CD14-positive monocyte (primary cell): Measurements from ENCODE around the gene SLC9A8. TPM values are rescaled to one million over a fixed set of nuclear protein-coding genes. Genes with fewer than 3 reads are reported as not detected.

Experiments used
- DNase-seq, 3 donors: peaks; one replicate each; pipeline ENCODE4 v3.0.0-alpha.2; 2011 to 2022
- H2AFZ ChIP-seq: 2 replicates; pipeline ENCODE4 v1.6.0; 2012; ENCODE audit warnings: mild to moderate bottlenecking, low read depth, low read length, inconsistent platforms; ENCODE audit not compliant: insufficient read depth, poor library complexity, severe bottlenecking
- H3K27ac ChIP-seq, 2 donors: 1 replicate in 1 of 2; 2 replicates in 1 of 2; pipeline ENCODE4 v1.5.1; 2012 to 2013; ENCODE audit warnings: low read length in 2 of 2, control low read depth in 1 of 2, inconsistent platforms in 1 of 2, low read depth in 1 of 2, mild to moderate bottlenecking in 1 of 2
- H3K27me3 ChIP-seq, 2 donors: one replicate each; pipeline versions ENCODE4 v1.6.0 to v1.6.1; 2011 to 2013; ENCODE audit warnings: low read length in 2 of 2; ENCODE audit not compliant: control insufficient read depth in 2 of 2, insufficient read depth in 2 of 2
- H3K36me3 ChIP-seq, 2 donors: replicated peaks in 1 of 2; 1 replicate in 1 of 2; 2 replicates in 1 of 2; pipeline versions ENCODE4 v1.5.1 to v1.6.1; 2012 to 2013; ENCODE audit warnings: low read length in 2 of 2, control low read depth in 1 of 2, inconsistent platforms in 1 of 2, mild to moderate bottlenecking in 1 of 2; ENCODE audit not compliant: insufficient read depth in 2 of 2, control insufficient read depth in 1 of 2
- H3K4me1 ChIP-seq, 2 donors: 1 replicate in 1 of 2; 2 replicates in 1 of 2; pipeline versions ENCODE4 v1.5.1 to v1.6.1; 2012 to 2013; ENCODE audit warnings: low read length in 2 of 2, control low read depth in 1 of 2, inconsistent platforms in 1 of 2, mild to moderate bottlenecking in 1 of 2, moderate library complexity in 1 of 2; ENCODE audit not compliant: insufficient read depth in 2 of 2, control insufficient read depth in 1 of 2
- H3K4me2 ChIP-seq: replicated peaks from 2 replicates; pipeline ENCODE3; 2012; ENCODE audit warnings: low read length, moderate library complexity, mild to moderate bottlenecking; ENCODE audit not compliant: poor library complexity, severe bottlenecking; ENCODE audit errors: extremely low read depth
- H3K4me3 ChIP-seq, 3 experiments: fragments of 200-600 bp in 1 of 3; sonication (generic) in 1 of 3; replicated peaks in 1 of 3; 1 replicate in 2 of 3; 2 replicates in 1 of 3; pipeline ENCODE4 v1.5.1; 2011 to 2013; ENCODE audit warnings: low read length in 3 of 3, mild to moderate bottlenecking in 3 of 3, control low read depth in 2 of 3, low read depth in 2 of 3, inconsistent platforms in 1 of 3, moderate library complexity in 1 of 3
- H3K79me2 ChIP-seq: 2 replicates; pipeline ENCODE4 v1.6.0; 2012; ENCODE audit warnings: mild to moderate bottlenecking, control low read depth, inconsistent platforms, low read length, moderate library complexity; ENCODE audit not compliant: insufficient read depth
- H3K9ac ChIP-seq: 2 replicates; pipeline ENCODE4 v1.6.0; 2017; ENCODE audit warnings: low read length, mild to moderate bottlenecking; ENCODE audit not compliant: insufficient read depth, poor library complexity, severe bottlenecking
- H3K9me3 ChIP-seq, 2 donors: replicated peaks in 1 of 2; 1 replicate in 1 of 2; 2 replicates in 1 of 2; pipeline versions ENCODE4 v1.5.1 to v1.6.1; 2012 to 2013; ENCODE audit warnings: low read length in 2 of 2, control low read depth in 1 of 2; ENCODE audit not compliant: control insufficient read depth in 1 of 2, insufficient read depth in 1 of 2
- H4K20me1 ChIP-seq: 2 replicates; pipeline ENCODE4 v1.6.0; 2012; ENCODE audit warnings: mild to moderate bottlenecking, low read length, control low read depth, moderate library complexity; ENCODE audit not compliant: insufficient read depth
- H3K27ac Mint-ChIP-seq, 7 donors: one replicate each; pipeline ENCODE4 v1.8.0; 2020; ENCODE audit warnings: mild to moderate bottlenecking in 7 of 7, mixed read lengths in 7 of 7, moderate library complexity in 6 of 7, inconsistent platforms in 2 of 7
- H3K27me3 Mint-ChIP-seq, 3 donors: one replicate each; pipeline ENCODE4 v1.8.0; 2021 to 2022; ENCODE audit warnings: low read depth in 3 of 3, mild to moderate bottlenecking in 3 of 3, mixed read lengths in 3 of 3, moderate library complexity in 3 of 3, inconsistent platforms in 1 of 3
- H3K36me3 Mint-ChIP-seq, 2 donors: one replicate each; pipeline ENCODE4 v1.8.0; 2020; ENCODE audit warnings: mixed read lengths in 2 of 2, inconsistent platforms in 1 of 2, mild to moderate bottlenecking in 1 of 2
- H3K4me1 Mint-ChIP-seq: one replicate; pipeline ENCODE4 v1.8.0; 2020; ENCODE audit warnings: mild to moderate bottlenecking, mixed read lengths
- H3K4me3 Mint-ChIP-seq, 2 donors: one replicate each; pipeline ENCODE4 v1.8.0; 2020; ENCODE audit warnings: mild to moderate bottlenecking in 2 of 2, mixed read lengths in 2 of 2, moderate library complexity in 1 of 2
- H3K9me3 Mint-ChIP-seq, 7 donors: one replicate each; pipeline ENCODE4 v1.8.0; 2020 to 2022; ENCODE audit warnings: mixed read lengths in 7 of 7, mild to moderate bottlenecking in 6 of 7, moderate library complexity in 6 of 7, inconsistent platforms in 2 of 7
- WGBS: methylation state at CpG from one replicate; pipeline ENCODE4 v1.1.5; 2013; ENCODE audit warnings: missing lambda C conversion rate; ENCODE audit not compliant: insufficient coverage; 5-methylcytosine and 5-hydroxymethylcytosine counted together
- intact Hi-C, 2 donors: fragments of 100-400 bp; cut with micrococcal nuclease; formaldehyde crosslinking; loops; one replicate each; pipeline versions ENCODE4 v1.15.0 to v1.15.1; 2023
- polyA plus RNA-seq, 3 donors: library from polyadenylated mRNA; depleted of rRNA in 1 of 3; unstranded in 2 of 3; stranded (reverse) in 1 of 3; fragments of 300-500 nt in 2 of 3; fragments of >200 nt in 1 of 3; fragmentation: Illumina TruSeq in 2 of 3; gene quantifications; 1 replicate in 2 of 3; 2 replicates in 1 of 3; pipeline ENCODE4 v1.2.3, GENCODE V29; 2012 to 2021
- TF ChIP-seq, protein P1 (sequence below): fragments of 200-600 bp; IDR thresholded peaks from one replicate; pipeline ENCODE4 v1.8.0; 2022; ENCODE audit warnings: antibody characterized with exemption, mild to moderate bottlenecking

Gene SLC9A8
- polyA plus RNA-seq, 3 donors = 3.0 to 14.6 (median 3.3) TPM

DNA sequence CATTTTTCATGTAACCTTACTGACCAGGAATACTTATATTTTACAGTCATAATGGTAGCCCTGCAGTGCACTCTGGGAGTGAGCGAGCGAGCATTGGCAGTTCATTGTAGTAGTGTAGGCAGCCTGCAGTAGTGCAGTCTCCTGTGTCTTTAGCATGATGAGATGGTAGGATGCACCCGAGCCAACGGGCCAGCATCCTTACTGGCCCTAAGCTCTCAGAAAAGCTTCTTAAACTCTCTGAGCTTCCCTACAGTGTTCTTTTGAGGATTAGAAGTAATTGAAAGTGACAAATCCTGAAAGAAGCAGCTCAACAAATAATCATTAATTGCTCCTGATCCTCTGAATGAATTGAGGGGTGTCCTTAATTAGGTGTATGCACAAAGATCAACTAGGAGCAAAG, 20.9 kb downstream of the SLC9A8 start:
- Histone ChIP-seq H3K79me2 (peaks cover 32% of the 10 kb centered on the region), H3K4me1 (peaks cover 15 to 17% of the 10 kb centered on the region in 2 donors), H3K4me2 (no peak overlapping the region), H4K20me1 (peaks cover 15% of the 10 kb centered on the region), H3K9me3 (no peaks in the 10 kb centered on the region), H3K27me3 (no peaks in the 10 kb centered on the region), H3K36me3 (peaks cover 33 to 67% of the 10 kb centered on the region in 2 donors), H3K9ac (no peak overlapping the region), H3K27ac (peak overlapping the region in 1 of 2 donors; percentile 20), H3K4me3 (no peak overlapping the region), H2AFZ (no peak overlapping the region)
- H3K4me3 Mint-ChIP-seq = no peak overlapping the region
- H3K36me3 Mint-ChIP-seq = peaks cover 49 to 70% of the 10 kb centered on the region in 2 donors
- TF ChIP-seq, protein P1, sequence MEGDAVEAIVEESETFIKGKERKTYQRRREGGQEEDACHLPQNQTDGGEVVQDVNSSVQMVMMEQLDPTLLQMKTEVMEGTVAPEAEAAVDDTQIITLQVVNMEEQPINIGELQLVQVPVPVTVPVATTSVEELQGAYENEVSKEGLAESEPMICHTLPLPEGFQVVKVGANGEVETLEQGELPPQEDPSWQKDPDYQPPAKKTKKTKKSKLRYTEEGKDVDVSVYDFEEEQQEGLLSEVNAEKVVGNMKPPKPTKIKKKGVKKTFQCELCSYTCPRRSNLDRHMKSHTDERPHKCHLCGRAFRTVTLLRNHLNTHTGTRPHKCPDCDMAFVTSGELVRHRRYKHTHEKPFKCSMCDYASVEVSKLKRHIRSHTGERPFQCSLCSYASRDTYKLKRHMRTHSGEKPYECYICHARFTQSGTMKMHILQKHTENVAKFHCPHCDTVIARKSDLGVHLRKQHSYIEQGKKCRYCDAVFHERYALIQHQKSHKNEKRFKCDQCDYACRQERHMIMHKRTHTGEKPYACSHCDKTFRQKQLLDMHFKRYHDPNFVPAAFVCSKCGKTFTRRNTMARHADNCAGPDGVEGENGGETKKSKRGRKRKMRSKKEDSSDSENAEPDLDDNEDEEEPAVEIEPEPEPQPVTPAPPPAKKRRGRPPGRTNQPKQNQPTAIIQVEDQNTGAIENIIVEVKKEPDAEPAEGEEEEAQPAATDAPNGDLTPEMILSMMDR = no peak
- H3K27me3 Mint-ChIP-seq = peaks cover 0 to 3% (median 0%) of the 10 kb centered on the region in 3 donors
- H3K9me3 Mint-ChIP-seq = no peaks in the 10 kb centered on the region
- H3K4me1 Mint-ChIP-seq = peaks cover 27% of the 10 kb centered on the region
- no CpG with 5 or more reads among the region's 4 CpGs for WGBS
- no peak overlapping the region for H3K27ac Mint-ChIP-seq
- intact Hi-C loops = no loop called here
- no peak for DNase-seq

DNA sequence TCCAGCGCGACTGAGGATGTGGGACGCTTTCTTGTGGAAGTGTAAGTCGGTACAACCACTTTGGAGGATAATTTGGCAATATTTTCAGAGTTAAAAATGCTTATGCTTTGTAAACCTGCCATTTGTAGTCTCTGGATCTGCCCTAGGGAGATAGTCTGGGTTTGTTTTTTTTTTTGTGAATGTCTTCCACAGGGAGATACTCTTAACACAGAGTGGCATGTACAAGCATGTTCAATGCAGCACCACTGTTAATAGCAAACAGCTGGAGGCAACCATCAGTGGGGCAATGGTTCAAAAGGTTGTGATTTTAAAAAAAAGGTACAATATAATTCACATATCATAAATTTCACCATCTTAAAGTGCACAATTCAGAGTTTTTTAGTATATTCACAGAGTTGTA, 22.4 kb downstream of the SLC9A8 start:
- intact Hi-C loops = no loop called here

More for the DNA sequence above, 22.4 kb downstream of the SLC9A8 start:
- H3K27me3 ChIP-seq = no peaks in the 10 kb centered on the region
- TF ChIP-seq, protein P1 = no peak
- no peak overlapping the region for H3K4me2 ChIP-seq
- H3K4me3 Mint-ChIP-seq = no peak overlapping the region
- H3K36me3 Mint-ChIP-seq = peaks cover 50 to 69% of the 10 kb centered on the region in 2 donors
- H3K27me3 Mint-ChIP-seq = peaks cover 0 to 1% (median 0%) of the 10 kb centered on the region in 3 donors
- peaks cover 27% of the 10 kb centered on the region for H3K4me1 Mint-ChIP-seq
- no peak overlapping the region for H2AFZ ChIP-seq
- no peaks in the 10 kb centered on the region for H3K9me3 ChIP-seq
- DNase-seq = no peak
- no peak overlapping the region for H3K27ac ChIP-seq
- H3K79me2 ChIP-seq = peaks cover 24% of the 10 kb centered on the region
- H3K4me3 ChIP-seq = no peak overlapping the region
- no peak overlapping the region for H3K27ac Mint-ChIP-seq
- H4K20me1 ChIP-seq = peaks cover 15% of the 10 kb centered on the region
- no peak overlapping the region for H3K9ac ChIP-seq
- WGBS = 100% methylated on average over 2 of the region's 4 CpGs
- H3K4me1 ChIP-seq = peaks cover 15 to 17% of the 10 kb centered on the region in 2 donors
- H3K36me3 ChIP-seq = peaks cover 35 to 68% of the 10 kb centered on the region in 2 donors
- no peaks in the 10 kb centered on the region for H3K9me3 Mint-ChIP-seq
